Stimulated activated CD4-positive, alpha-beta T cell treated with anti-CD3 and anti-CD28 coated beads, TNF-alpha, amount 100 ng/mL, for 4 hours (primary cell): ENCODE measurements around the gene DAPK2.
"Not testable (repeated sequence)": the region's sequence is repeated elsewhere in the genome, so short reads cannot be mapped to it uniquely, and the experiment has no call there.

Experiments
- DNase-seq, 3 experiments: peaks; one replicate each; pipeline ENCODE4 v3.0.0-alpha.2; 2020; ENCODE audit warnings: low read depth in 3 of 3

DAPK2 gene

DNA sequence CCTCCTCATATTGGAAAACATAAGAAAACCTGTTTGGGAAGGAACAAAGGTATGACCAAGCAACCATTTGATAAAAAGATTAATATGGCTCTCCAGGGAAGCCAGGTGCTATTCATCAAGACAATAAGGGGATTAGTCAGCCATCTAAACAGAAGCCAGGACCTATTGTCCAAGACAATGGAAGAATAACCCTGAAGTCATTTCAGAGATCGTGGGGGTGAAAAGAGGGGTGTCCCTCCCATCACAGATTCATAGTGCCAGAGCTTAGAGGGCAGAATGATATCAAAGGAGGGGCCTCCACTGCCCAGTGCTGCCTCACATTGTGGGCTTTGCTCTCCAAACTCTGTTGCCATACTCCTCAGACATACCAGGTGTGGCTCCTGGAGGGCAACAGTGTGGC, 73.5 kb downstream of the DAPK2 start:
- no peak for DNase-seq

DNA sequence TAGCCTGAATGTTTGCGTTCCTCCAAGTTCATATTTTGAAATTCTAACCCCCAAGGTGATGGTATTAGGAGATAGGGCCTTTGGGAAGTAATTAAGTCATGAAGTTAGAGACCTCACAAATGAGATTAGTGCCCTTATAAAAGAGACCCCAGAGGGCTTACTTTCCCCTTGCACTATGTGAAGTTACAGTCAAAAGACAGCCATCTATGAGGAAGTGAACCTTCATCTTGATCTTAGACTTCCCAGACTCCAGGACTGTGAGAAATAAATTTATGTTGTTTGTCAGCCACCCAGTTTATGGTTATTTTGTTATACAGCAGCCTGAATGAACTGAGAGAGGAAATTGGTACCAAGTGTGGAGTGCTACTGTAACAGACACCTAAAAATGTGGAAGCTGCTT, 74.4 kb downstream of the DAPK2 start:
- DNase-seq: no peak

DNA sequence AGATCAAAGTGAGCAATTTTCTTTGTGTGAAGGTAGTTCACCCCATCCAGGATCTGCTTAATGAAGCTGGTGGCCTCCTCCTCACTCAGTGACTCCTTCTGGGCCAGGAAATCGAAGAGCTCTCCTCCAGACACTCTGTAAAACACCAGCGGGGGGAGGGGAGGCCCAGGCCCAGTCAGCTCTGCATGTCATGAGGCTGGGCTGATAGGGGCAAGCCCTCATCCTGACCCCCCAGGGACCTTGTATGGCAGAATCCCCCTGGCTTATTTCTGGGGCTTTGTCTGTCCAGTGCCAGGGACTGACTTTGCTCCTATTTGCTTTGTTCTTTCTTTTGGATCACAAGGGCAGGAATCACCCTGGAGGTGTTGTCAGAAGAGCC, 74.9 kb downstream of the DAPK2 start:
- DNase-seq: peak in 2 of 3 experiments; percentile 14 to 31

DNA sequence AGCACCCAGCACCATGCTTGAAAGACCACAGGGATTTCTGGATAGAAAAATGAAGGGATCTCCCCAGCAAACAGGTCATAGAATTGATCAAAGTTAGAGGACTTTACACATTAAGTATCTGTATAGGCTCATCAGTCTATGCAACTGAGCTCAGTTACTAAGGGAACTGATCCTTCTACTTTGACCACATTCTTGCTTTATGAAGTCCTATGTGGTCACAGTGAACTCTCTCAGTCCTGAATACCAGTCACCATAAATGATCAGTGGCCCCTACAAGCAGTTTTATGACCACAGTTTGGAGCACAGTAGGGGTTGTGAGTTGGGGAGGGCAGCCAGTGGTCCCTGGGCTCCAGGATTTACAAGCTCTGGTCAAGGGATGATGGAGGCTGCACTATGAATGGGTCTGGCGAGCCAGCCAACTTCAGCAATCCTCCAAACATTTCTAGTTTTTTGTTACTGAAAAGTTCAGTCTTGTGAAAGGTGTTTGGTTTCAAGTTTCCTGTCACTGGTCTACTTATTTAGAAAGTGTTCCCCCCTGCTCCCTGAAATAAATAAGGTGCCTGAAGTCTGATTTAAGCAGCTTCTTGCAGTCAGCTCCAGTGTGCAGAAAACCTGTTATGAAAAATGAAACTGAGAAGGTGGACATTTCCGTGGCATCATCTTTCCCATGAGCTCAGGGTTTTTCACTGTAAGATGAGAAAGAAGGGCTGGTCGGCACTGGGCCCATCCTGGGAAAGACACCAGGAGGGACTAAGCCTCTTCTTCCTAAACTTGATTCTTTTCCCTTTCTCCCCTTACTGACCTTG, 75.5 kb downstream of the DAPK2 start:
- no peak for DNase-seq

DNA sequence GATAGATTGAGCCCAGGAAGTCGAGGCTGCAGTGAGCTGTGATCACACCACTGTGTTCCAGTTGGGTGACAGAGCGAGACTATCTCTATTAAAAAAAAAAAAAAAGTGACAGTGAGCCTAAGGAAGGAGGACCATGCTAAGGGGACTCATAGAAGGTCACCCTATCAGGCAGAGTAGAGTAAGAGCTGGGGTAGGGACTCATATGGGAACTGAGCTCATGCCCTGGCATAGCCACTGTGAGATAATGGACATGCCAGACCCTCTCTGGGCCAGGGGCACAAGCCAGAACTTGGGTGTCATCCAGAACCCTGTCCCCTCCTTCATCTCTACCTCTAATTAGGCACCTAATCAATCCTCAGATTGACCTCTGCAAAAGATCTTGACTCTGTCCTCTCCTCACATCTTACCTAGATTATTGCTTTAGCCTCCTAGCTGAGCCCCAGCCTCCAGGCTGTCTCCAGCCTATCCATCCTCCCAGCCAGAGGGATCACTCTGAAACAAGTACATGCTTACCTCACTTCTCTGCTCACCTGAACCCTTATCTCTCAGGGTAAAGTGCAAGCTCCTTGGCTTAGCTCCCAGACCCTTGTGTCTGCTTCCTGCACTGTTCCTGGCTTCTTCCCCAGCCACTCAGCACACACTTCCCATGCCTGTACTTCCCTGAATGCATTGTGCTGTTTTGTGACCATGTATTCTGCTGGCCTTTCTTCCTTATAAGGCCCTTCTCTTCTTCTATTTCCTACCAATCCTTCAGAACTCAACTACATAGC, 76.4 kb downstream of the DAPK2 start:
- DNase-seq: no peak

DNA sequence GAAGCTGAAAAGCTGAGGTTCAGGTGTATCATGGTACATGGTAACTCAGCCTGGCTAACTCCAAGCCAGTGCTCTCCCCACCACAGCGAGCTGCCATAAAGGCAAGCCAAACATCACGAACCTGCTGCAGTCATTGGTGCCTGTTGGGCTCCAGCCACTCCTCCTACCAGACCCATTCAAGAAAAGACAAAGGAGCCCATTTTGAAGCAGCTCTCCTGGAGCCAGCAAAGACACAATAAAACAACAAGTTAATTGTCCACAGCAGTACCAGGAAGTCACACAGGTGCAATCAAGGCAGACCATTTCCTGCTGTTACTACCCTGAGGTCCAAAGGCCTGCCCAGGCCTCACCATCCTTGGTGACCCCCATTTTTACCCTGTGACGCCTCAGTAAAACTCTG, 77.6 kb downstream of the DAPK2 start:
- DNase-seq: no peak

DNA sequence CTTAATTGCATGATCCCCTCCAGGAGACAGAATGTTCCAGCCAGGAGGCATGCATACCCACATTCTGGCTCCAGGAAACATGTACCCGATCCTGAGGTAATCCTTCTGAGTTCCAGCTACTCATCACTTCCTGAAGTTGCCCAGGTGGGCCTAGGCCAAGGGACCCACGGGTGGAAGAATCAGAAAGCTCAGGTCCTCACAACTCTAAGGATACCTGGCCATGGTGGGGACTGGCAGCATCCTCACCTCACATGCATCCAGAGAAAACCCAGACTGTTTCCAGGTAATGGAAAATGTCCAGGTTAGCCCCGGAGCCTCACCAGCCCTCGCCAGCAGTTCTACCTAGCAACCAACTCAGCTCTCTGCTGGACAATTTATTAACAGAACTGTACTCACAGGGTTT, 78.2 kb downstream of the DAPK2 start:
- no peak for DNase-seq

DNA sequence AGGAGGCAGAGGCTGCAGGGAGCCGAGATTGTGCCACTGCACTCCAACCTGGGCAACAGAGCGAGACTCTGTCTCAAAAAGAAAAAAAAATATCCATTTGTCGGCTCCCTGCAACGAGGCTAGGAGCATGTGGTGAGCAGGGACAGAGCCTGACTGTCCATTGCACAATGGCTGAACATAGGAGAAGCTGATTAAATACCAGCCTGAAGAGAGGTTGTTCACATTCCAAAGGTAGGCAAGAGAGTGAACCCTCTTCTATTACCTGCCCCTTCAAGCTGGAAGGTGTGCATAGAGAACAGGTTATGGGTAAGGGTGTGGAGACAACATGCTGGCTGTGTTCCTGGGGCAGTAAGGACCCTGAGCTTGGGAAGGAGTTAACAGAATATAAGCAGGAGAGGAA, 78.7 kb downstream of the DAPK2 start:
- DNase-seq: no peak

DNA sequence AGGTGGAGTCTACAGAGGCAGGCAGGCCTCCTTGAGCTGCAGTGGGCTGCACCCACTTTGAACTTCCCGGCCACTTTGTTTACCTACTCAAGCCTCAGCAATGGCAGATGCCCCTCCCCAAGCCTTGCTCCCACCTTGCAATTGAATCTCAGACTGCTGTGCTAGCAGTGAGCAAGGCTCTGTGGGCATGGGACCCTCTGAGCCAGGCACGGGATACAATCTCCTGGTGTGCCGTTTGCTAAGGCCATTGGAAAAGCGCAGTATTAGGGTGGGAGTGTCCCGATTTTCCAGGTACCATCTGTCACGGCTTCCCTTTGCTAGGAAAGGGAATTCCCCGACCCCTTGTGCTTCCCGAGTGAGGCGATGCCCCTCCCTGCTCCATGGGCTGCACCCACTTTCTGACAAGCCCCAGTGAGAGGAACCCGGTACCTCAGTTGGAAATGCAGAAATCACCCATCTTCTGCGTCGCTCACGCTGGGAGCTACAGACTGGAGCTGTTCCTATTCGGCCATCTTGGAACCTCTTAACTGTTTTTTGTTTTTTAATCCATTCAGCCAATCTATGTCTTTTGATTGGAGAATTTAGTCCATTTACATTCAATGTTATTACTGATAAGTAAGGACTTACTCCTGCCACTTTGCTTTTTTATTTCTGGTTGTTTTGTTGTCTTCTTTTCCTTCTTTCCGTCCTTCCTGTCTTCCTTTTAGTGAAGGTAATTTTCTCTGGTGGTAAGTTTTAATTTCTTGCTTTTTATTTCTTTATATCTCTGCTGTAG, 83.2 kb downstream of the DAPK2 start:
- not testable (repeated sequence) for DNase-seq

DNA sequence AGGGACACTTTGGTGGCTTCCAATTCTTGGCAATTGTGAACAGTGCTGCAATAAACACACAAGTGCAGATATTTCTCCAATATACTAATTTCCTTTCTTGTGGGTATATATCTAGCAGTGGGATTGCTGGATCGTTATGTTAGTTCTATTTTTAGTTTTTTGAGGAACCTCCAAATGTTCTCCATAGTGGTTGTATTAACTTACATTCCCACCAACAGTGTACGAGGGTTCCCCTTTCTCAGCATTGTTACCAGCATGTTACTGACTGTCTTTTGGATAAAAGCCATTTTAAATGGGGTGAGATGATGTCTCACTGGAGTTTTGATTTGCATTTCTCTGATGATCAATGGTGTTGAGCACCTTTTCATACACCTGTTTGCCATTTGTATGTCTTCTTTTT, 92.8 kb downstream of the DAPK2 start:
- DNase-seq: no peak

DNA sequence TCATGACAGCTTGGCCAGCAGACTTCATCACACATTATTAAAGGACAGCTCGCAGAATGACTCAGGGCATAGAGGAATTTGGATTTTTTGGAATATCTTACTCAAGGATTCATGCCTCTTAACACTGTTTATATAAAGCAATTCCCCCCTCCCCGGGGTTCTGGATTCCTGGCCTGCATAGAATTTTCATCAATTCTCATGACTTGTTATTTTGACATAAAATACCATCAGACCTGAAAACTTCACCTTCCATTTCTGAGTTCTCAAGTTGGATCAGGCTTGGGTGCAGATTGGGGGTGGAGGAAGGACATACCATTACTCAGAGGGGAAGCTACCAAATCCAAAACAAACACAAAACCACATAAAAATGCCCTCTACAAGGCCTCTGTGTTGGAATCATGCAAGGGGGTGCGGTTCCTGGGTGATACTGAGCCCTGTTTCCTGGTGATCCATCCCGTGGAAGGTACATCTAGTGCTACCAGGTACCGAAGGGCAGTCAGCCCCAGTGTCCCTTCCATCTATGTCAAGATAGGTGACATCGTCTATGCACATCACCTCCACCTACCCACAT, 95.3 kb downstream of the DAPK2 start:
- DNase-seq: no peak

DNA sequence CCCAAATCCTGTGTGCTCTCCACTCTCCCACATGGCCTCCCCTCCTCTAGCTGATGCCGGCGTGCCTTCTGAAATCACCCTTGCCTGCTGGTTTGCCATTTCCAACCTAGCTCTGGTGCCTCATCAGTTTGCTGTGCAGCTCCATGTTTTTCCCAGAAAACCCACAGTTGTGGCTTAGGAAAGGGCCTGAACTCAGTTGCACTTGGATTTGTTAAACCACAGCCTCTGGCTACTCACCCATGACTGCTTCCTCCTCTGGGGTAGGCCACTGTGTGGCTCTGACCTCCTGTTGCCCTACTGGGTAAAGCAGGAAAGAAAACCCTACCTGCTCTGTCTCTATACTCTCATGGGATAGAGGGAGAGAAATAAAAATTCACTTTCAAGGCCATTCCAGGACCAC, 97.3 kb downstream of the DAPK2 start:
- no peak for DNase-seq

DNA sequence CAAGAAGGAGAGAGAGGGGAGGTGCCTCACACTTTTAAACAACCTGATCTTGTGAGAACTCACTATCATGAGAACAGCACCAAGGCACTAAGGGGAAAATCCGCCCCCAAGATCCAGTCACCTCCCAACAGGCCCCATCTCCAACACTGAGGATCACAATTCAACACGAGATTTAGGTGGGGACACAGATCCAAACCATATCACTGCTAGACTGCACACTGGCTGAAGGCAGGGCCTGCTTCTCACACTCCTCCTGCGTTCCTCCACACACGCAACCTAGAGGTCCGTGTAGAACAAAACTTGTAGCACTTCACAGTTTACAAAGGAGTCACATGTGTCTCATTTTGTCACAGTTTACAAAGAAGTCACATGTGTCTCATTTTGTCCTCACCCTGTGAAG, 97.8 kb downstream of the DAPK2 start:
- no peak for DNase-seq

DNA sequence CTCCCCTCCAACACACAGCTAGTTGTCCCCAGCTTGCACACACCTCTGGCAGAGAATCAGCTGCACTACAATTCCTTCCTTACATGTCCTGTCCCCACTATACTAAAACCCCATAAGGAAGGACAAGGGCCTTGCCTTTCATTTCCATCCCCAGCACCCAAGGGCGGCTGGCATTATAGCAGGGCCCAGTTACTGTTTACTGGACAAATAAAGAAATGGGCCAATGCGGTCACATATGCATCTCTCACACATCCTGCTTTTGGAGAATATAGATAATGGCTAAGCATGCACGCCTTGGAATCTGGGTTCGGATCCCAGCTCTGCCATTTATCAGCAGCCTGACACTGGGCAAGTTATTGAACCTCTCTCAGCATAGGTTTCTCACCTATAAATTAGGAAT, 99.1 kb downstream of the DAPK2 start:
- DNase-seq: no peak

DNA sequence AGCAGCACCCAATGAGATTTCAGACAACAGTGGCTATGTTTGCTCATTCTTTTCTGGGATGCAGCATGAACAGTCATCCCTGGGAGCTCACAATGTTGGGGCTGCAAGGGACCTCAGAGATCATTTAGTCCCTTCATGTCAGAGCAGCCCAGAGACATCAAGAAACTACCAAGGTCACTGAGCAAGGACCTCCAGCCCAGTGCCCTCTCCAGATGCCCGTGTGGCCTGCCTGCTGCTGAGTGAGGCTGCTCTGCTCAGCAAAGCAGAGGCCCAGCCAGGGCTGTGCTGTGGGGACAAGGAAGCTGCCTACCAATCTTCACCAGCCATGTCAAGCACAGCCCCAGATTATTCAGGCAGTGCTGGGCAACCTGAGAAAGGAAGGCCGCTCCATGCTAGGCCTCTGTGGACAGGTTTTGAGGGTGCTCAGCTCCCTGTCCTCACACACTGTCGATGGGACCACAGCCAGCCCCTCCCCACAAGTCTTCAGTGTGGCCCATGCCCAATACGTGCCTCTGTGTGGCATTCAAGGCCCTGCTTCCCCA, 99.7 kb downstream of the DAPK2 start:
- DNase-seq: no peak

DNA sequence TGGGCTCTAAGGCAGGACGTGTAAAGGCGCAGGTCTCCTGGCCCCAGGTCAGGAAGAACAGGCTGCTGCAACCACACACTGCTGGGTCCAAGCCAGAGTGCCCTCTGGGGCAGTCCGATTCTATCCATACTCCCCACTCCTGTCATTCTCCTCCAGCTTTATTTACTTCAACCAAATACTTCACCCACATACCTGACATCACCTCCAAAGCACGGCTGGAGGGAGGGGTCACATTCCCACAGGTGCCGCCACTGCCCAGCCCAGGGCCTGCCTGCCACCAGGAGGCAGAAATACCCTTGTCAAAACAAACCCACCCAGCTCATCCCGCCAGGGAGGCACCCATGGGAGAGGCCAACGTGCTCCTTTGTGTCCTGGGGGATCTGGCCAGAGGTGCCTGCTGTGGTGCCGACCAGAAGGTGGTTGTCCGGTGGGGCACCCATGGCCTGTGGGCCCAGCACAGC, 100.4 kb downstream of the DAPK2 start:
- DNase-seq: no peak

DNA sequence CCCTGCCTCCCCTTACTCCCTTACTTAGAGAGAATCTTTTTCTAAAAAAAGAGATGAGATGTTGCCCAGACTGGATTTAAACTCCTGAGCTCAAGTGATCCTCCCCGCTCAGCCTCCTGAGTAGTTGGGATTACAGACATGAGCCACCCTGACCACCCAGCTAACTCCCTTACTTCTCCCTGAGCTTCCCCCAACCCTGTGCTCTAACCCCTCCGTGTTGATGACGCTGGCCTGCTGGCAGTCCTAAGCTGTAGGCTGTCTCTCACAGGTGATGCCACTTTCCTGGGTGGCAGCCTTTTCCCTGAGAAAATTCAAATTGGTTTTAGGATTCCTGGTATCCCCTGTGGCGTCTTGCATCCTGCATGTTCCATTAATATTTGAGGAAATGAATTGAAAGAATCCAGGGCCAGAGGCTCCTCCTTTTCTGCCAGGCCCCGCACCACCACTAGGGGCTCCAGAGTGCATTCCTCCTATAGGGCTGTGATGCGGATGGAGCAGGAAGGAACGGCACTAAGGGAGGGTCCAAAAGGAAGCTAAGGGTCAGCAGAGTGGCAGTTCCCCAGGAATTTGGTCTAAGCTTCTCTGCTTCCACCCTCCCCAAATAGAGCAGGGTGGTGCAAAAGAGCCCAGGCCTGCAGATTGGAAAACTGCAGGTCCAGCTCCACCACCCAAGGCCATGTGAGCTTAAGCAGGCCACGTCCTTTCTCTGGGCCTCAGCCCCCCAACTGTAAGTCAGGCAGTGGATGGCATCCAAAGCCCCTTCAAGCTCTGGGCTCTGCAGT, 101.1 kb downstream of the DAPK2 start:
- peak; percentile 38 to 46 (median 40) for DNase-seq

DNA sequence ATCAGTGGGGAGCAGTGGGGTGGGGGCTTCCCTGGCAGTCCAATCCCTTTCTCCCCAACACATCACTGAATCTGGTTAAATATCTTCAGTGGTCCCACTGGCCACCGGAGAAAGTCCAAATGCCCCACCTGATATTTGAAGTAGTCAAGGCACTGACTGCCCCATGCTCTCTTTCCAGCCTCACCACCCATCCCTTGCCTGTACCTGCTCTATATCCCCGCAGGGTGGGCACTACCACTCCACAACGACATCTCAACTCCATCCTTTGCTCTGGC, 101.7 kb downstream of the DAPK2 start:
- no peak for DNase-seq

DNA sequence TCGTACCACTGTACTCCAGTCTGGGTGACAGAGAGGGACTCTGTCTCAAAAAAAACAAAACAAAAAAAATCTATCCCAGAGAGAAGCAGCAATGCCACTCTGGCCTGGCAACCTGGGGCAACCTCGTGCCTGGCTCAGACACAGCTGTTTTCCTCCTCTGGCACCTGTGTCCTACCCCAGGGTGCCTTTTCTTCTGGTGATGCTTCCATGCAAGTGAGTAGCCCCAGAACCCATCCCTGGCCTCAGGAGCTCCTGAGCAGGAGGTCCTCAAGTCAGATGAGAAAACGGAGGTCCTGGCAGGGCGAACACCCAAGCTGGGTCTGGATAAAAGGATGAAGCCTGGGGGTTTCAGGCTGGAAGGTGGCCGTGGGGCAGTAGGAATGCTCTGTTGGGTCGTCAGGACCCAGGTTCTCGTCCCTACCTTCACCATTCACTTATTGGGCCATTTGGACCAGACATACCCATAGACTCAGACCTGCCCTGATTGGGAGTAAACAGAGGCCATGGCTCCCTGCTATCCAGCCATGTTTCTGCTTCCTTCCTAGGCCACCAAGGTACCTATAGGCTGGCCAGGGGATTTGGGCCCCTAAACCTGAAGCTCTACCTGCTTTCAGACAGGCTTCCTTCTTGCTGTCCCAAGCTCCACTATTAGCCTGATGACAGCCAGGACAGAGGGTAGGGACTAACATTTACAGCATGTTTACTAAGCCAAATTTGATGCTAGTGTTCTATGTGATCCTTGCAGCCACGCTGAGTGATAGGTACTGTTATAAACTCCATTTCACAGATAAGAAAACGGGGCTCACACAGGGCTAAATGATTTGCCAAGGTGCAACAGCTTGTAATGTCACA, 102.2 kb downstream of the DAPK2 start:
- no peak for DNase-seq
